AG04450 (cell line): ENCODE data around the gene ANO9. TPM values are rescaled to one million over a fixed set of nuclear protein-coding genes. Genes with fewer than 3 reads are reported as not detected.
"Not testable (repeated sequence)": the region's sequence is repeated elsewhere in the genome, so short reads cannot be mapped to it uniquely, and the experiment has no call there.

Experiments
- CTCF ChIA-PET: fragments of 300-600, 350-600 bp; formaldehyde crosslinking; extraction: SDS; loops from one replicate; lab custom pipeline; 2022; ENCODE audit warnings: antibody characterized with exemption, inconsistent platforms; lab: Charles Lee
- POLR2A ChIA-PET: fragments of 350-600 bp; formaldehyde crosslinking; extraction: SDS; loops from one replicate; lab custom pipeline; 2021; ENCODE audit warnings: antibody characterized with exemption, inconsistent platforms; lab: Yijun Ruan, JAX
- DNase-seq: peaks from one replicate; pipeline ENCODE4 v3.0.0-alpha.2; 2011; ENCODE audit warnings: low read depth, low spot score
- H3K27ac ChIP-seq: one replicate; pipeline ENCODE4 v1.5.1; 2012; ENCODE audit warnings: low read depth, low read length, control low read depth
- H3K27me3 ChIP-seq: one replicate; pipeline ENCODE4 v1.6.0; 2012; ENCODE audit warnings: low read length; ENCODE audit not compliant: control insufficient read depth, insufficient read depth
- H3K4me3 ChIP-seq: 2 replicates; pipeline ENCODE4 v1.5.1; 2011; ENCODE audit warnings: mild to moderate bottlenecking, low read depth, low read length, control low read depth
- H3K9me3 ChIP-seq: 2 replicates; pipeline ENCODE4 v1.5.1; 2012; ENCODE audit warnings: low read length; ENCODE audit not compliant: control insufficient read depth, insufficient read depth
- CTCF ChIP-seq: IDR thresholded peaks from 2 replicates; pipeline ENCODE4 v1.5.1; 2011; ENCODE audit warnings: low read depth, low read length, control low read depth, inconsistent platforms
- polyA plus RNA-seq: library from polyadenylated mRNA; depleted of rRNA; stranded (reverse); fragments of >200 nt; gene quantifications from 2 replicates; pipeline ENCODE4 v1.2.3, GENCODE V29; 2011

ANO9 gene
- polyA plus RNA-seq, 1 experiment: 0.10 TPM

GRCh38 chr11:429391-429790, 12.4 kb downstream of the ANO9 start:
- Histone ChIP-seq H3K27me3 (peaks cover 12% of the 10 kb centered on the region), H3K9me3 (peaks cover 17% of the 10 kb centered on the region), H3K4me3 (no peak overlapping the region), H3K27ac (no peak overlapping the region)
- ChIA-PET POLR2A (no interaction called here), CTCF (no interaction called here)
- DNase-seq: no peak
- TF ChIP-seq CTCF: no peak

- ChIA-PET POLR2A (interaction anchor here (0.7 kb wide), 1 partner anchor 21 kb away, joined by 4 read pairs; the partner anchor contains the start of gene PTDSS2), CTCF (no interaction called here)
- H3K27me3 ChIP-seq: peaks cover 19% of the 10 kb centered on the region
- no peak for TF ChIP-seq CTCF
- H3K4me3 ChIP-seq: no peak overlapping the region
- peaks cover 17% of the 10 kb centered on the region for H3K9me3 ChIP-seq
- H3K27ac ChIP-seq: no peak overlapping the region
- no peak for DNase-seq
Measured at GRCh38 chr11:428295-428694, 13.5 kb downstream of the ANO9 start.

- no peak overlapping the region for H3K27ac ChIP-seq
- peaks cover 19% of the 10 kb centered on the region for H3K27me3 ChIP-seq
- ChIA-PET POLR2A (interaction anchor here (1.3 kb wide), 1 partner anchor 22 kb away, joined by 3 read pairs; no protein-coding TSS in a partner anchor), CTCF (no interaction called here)
- no peak overlapping the region for H3K4me3 ChIP-seq
- peaks cover 14% of the 10 kb centered on the region for H3K9me3 ChIP-seq
- no peak for DNase-seq
- no peak for TF ChIP-seq CTCF
Measured at GRCh38 chr11:426851-427250, 15.0 kb downstream of the ANO9 start.

- H3K9me3 ChIP-seq: peaks cover 9% of the 10 kb centered on the region
- POLR2A ChIA-PET: no interaction called here
- H3K27me3 ChIP-seq: peaks cover 22% of the 10 kb centered on the region
- no peak for TF ChIP-seq CTCF
- no peak overlapping the region for H3K27ac ChIP-seq
- H3K4me3 ChIP-seq: no peak overlapping the region
- CTCF ChIA-PET: interaction anchor here (0.6 to 1.3 kb wide), 2 partner anchors 24 to 35 kb away, joined by 4 to 11 read pairs; no protein-coding TSS in a partner anchor
- no peak for DNase-seq
Measured at GRCh38 chr11:425301-425700, 16.5 kb downstream of the ANO9 start.

- H3K4me3 ChIP-seq, DNase-seq, H3K27ac ChIP-seq, CTCF ChIA-PET, H3K9me3 ChIP-seq: not testable (repeated sequence)
- H3K27me3 ChIP-seq: peaks cover 22% of the 10 kb centered on the region
- POLR2A ChIA-PET: interaction anchor here (0.6 kb wide), 1 partner anchor 112 kb away, joined by 4 read pairs; no protein-coding TSS in a partner anchor
Measured at GRCh38 chr11:424766-425165, 17.0 kb downstream of the ANO9 start.

- no peak for DNase-seq
- ChIA-PET CTCF (no interaction called here), POLR2A (interaction anchor here (0.6 kb wide), 1 partner anchor 112 kb away, joined by 4 read pairs; no protein-coding TSS in a partner anchor)
- Histone ChIP-seq H3K9me3 (peaks cover 9% of the 10 kb centered on the region), H3K27ac (no peak overlapping the region), H3K4me3 (no peak overlapping the region), H3K27me3 (peaks cover 27% of the 10 kb centered on the region)
- TF ChIP-seq CTCF: no peak
Measured at GRCh38 chr11:424232-424631, 17.6 kb downstream of the ANO9 start.
